GM21526 (cell line): ENCODE data around the gene CDK5R2.

Source experiments
- ATAC-seq: cut with Tn5 transposase; IDR thresholded peaks from one replicate; pipeline ENCODE4 v1.9.1; 2021; ENCODE audit warnings: moderate library complexity; ENCODE audit not compliant: unreplicated experiment, low FRiP score

Gene CDK5R2

GRCh38 chr2:218986148-218986761 lies 26.8 kb downstream of the CDK5R2 start:
- ATAC-seq = no peak

GRCh38 chr2:218988164-218988563 lies 28.7 kb downstream of the CDK5R2 start:
- no peak for ATAC-seq

GRCh38 chr2:218988650-218989049 lies 29.2 kb downstream of the CDK5R2 start:
- no peak for ATAC-seq

GRCh38 chr2:218990052-218990451 lies 30.6 kb downstream of the CDK5R2 start:
- no peak for ATAC-seq

- ATAC-seq = no peak
These were observed 31.1 kb downstream of the CDK5R2 start for GRCh38 chr2:218990612-218991011.

- ATAC-seq = no peak
These were observed 32.3 kb downstream of the CDK5R2 start for GRCh38 chr2:218991674-218992168.

- ATAC-seq = no peak
These were observed 32.7 kb downstream of the CDK5R2 start for GRCh38 chr2:218992196-218992595.

GRCh38 chr2:218992703-218993344 lies 33.4 kb downstream of the CDK5R2 start:
- ATAC-seq = no peak

GRCh38 chr2:218993345-218994315 lies 34.2 kb downstream of the CDK5R2 start, which contains the start of gene CRYBA2:
Gene CRYBA2, minus strand, starts transcription at chr2:218993422. Its CDS starts 246 bp downstream, at chr2:218993176.
- ATAC-seq = no peak

GRCh38 chr2:218995561-218995960 lies 36.1 kb downstream of the CDK5R2 start:
- no peak for ATAC-seq

GRCh38 chr2:218995972-218996711 lies 36.7 kb downstream of the CDK5R2 start:
- ATAC-seq = no peak

GRCh38 chr2:218996937-218997336 lies 37.5 kb downstream of the CDK5R2 start:
- ATAC-seq = no peak

GRCh38 chr2:218997731-218998130 lies 38.3 kb downstream of the CDK5R2 start:
- no peak for ATAC-seq

- ATAC-seq = no peak
These were observed 39.0 kb downstream of the CDK5R2 start for GRCh38 chr2:218998414-218999002.

GRCh38 chr2:218999021-218999880 lies 39.8 kb downstream of the CDK5R2 start:
- ATAC-seq = no peak

- no peak for ATAC-seq
These were observed 40.6 kb downstream of the CDK5R2 start for GRCh38 chr2:218999881-219000568.

- no peak for ATAC-seq
These were observed 41.1 kb downstream of the CDK5R2 start for GRCh38 chr2:219000569-219000960.

GRCh38 chr2:219001100-219001576 lies 41.7 kb downstream of the CDK5R2 start:
- ATAC-seq = no peak
